ENCODE measurements around the gene TNC.

- TF ChIP-seq POLR2A (IDR thresholded peaks at IDR 0.05; ENCODE audit: low read depth, low read length) (no peak), CTCF (IDR thresholded peaks at IDR 0.05; ENCODE audit: extremely low read depth in 1 of 2, insufficient read depth in 1 of 2, low read depth in 1 of 2, low read length in 2 of 2) (no peak)
These were observed 128.2 kb downstream of the TNC start for GRCh38 chr9:114989600-114990410.

Data from endothelial cell of umbilical vein (primary cell).